GM19372 (cell line): ENCODE measurements around the gene GNG14.
"Not testable (repeated sequence)": the region's sequence is repeated elsewhere in the genome, so short reads cannot be mapped to it uniquely, and the experiment has no call there.

Experiments used
- ATAC-seq: cut with Tn5 transposase; IDR thresholded peaks from one replicate; pipeline ENCODE4 v1.9.1; 2021; ENCODE audit warnings: mild to moderate bottlenecking, low read depth, moderate library complexity; ENCODE audit not compliant: unreplicated experiment

The GNG14 gene

GRCh38 chr19:12695096-12695495 is 7.3 kb downstream of the GNG14 start:
- ATAC-seq: no peak

GRCh38 chr19:12695514-12695913 is 7.7 kb downstream of the GNG14 start:
- no peak for ATAC-seq

- peak; percentile 18 for ATAC-seq
Measured at GRCh38 chr19:12695997-12696365, 8.2 kb downstream of the GNG14 start.

- ATAC-seq: peak; percentile 83
Measured at GRCh38 chr19:12696366-12697335, 8.9 kb downstream of the GNG14 start, which contains the start of gene FBXW9. Gene FBXW9, minus strand, starts transcription at chr19:12696631. Its CDS starts 50 bp downstream, at chr19:12696581.

- ATAC-seq: not testable (repeated sequence)
Measured at GRCh38 chr19:12697425-12697824, 9.6 kb downstream of the GNG14 start.

GRCh38 chr19:12698138-12698537 is 10.3 kb downstream of the GNG14 start:
- ATAC-seq: no peak

GRCh38 chr19:12701596-12702282 is 13.9 kb downstream of the GNG14 start:
- no peak for ATAC-seq

GRCh38 chr19:12703046-12703445 is 15.2 kb downstream of the GNG14 start:
- no peak for ATAC-seq

- no peak for ATAC-seq
Measured at GRCh38 chr19:12705169-12705568, 17.4 kb downstream of the GNG14 start.

GRCh38 chr19:12705654-12706331 is 18.0 kb downstream of the GNG14 start:
- ATAC-seq: no peak

GRCh38 chr19:12706332-12706718 is 18.5 kb downstream of the GNG14 start:
- no peak for ATAC-seq

- no peak for ATAC-seq
Measured at GRCh38 chr19:12708641-12709040, 20.8 kb downstream of the GNG14 start.

- no peak for ATAC-seq
Measured at GRCh38 chr19:12711187-12711586, 23.4 kb downstream of the GNG14 start.

GRCh38 chr19:12712077-12712476 is 24.3 kb downstream of the GNG14 start:
- ATAC-seq: not testable (repeated sequence)

GRCh38 chr19:12713304-12713703 is 25.5 kb downstream of the GNG14 start:
- not testable (repeated sequence) for ATAC-seq

GRCh38 chr19:12715102-12715501 is 27.3 kb downstream of the GNG14 start:
- ATAC-seq: no peak

- no peak for ATAC-seq
Measured at GRCh38 chr19:12715929-12716328, 28.1 kb downstream of the GNG14 start.

GRCh38 chr19:12720296-12720695 is 32.5 kb downstream of the GNG14 start:
- ATAC-seq: no peak

- no peak for ATAC-seq
Measured at GRCh38 chr19:12720851-12721655, 33.3 kb downstream of the GNG14 start.
